ENCODE measurements around the gene AUTS2. TPM values are rescaled to one million over a fixed set of nuclear protein-coding genes. Genes with fewer than 3 reads are reported as not detected.

AUTS2 gene
- total and polyA plus RNA-seq, 2 donors (not counting 1 experiment from before 2014, with no cell fraction given): 0.60 to 9.1 TPM

DNA sequence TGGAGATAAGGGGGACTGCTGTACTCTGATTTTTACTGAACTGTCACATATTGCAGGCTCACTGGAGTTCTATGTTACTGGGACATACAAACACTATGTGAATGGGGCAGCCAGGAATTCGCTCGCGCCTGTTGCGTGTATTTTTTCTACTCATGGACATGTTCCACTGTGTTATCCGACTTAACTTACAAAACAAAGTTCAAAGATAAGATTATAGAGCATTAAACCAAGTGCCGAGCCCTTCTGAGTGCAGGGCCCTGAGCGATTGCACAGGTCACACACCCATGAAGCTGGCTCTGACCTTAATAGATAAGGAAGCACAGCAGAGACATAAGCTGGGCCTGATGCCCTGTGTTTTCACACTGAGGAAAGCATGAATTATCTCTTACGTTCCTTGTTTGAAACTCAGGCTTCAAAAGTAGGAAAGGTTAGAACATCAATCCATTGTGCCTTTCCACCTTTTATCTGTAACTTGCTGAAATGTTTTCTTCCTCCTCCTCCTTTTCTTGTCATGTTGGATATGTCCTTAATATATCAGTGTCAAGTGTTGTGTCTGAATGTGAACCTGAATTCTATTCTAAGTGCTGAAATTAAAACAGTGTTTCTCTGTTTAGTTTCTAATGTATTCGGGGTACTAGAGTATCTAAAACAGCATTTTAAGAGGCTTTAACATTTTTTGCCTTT is 273.8 kb downstream of the AUTS2 start:
- peaks cover 2% of the 10 kb centered on the region for H3K4me1 ChIP-seq (ENCODE audit: control insufficient read depth, extremely low read depth, insufficient read depth, low read length)
- H3K36me3 ChIP-seq (ENCODE audit: control insufficient read depth, insufficient read depth, low read length): no peaks in the 10 kb centered on the region
- H3K79me2 ChIP-seq (ENCODE audit: control insufficient read depth, insufficient read depth, low read length): no peaks in the 10 kb centered on the region
- H3K4me3 ChIP-seq (replicated peaks in 1 of 4; ENCODE audit: control extremely low read depth in 1 of 4, insufficient read depth in 1 of 4, low read depth in 3 of 4, low read length in 4 of 4): no peak overlapping the region
- H3K9ac ChIP-seq (ENCODE audit: insufficient read depth, low read length): no peak overlapping the region
- H3K4me2 ChIP-seq (ENCODE audit: extremely low read depth, insufficient read depth, low read length): no peak overlapping the region
- no peak for DNase-seq (ENCODE audit: low read depth in 2 of 2)
- H3K9me3 ChIP-seq (ENCODE audit: control insufficient read depth, insufficient read depth, low read depth, low read length): no peaks in the 10 kb centered on the region
- no peak overlapping the region for H3K27ac ChIP-seq (ENCODE audit: insufficient read depth, low read length)
- no peak overlapping the region for H2AFZ ChIP-seq (ENCODE audit: low read length)
- peaks cover 1% of the 10 kb centered on the region for H4K20me1 ChIP-seq (ENCODE audit: control insufficient read depth, extremely low read depth, insufficient read depth, low read length)
- H3K27me3 ChIP-seq (ENCODE audit: control insufficient read depth, insufficient read depth, low read length): no peaks in the 10 kb centered on the region
- no peak for TF ChIP-seq EZH2 (IDR thresholded peaks at IDR 0.05; ENCODE audit: low read length, missing control alignments)
- TF ChIP-seq, protein P1, sequence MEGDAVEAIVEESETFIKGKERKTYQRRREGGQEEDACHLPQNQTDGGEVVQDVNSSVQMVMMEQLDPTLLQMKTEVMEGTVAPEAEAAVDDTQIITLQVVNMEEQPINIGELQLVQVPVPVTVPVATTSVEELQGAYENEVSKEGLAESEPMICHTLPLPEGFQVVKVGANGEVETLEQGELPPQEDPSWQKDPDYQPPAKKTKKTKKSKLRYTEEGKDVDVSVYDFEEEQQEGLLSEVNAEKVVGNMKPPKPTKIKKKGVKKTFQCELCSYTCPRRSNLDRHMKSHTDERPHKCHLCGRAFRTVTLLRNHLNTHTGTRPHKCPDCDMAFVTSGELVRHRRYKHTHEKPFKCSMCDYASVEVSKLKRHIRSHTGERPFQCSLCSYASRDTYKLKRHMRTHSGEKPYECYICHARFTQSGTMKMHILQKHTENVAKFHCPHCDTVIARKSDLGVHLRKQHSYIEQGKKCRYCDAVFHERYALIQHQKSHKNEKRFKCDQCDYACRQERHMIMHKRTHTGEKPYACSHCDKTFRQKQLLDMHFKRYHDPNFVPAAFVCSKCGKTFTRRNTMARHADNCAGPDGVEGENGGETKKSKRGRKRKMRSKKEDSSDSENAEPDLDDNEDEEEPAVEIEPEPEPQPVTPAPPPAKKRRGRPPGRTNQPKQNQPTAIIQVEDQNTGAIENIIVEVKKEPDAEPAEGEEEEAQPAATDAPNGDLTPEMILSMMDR (conservative IDR thresholded peaks at IDR 0.05 in 1 of 2, IDR thresholded peaks at IDR 0.05 in 1 of 2; ENCODE audit: low read depth in 1 of 2, low read length in 2 of 2): no peak

DNA sequence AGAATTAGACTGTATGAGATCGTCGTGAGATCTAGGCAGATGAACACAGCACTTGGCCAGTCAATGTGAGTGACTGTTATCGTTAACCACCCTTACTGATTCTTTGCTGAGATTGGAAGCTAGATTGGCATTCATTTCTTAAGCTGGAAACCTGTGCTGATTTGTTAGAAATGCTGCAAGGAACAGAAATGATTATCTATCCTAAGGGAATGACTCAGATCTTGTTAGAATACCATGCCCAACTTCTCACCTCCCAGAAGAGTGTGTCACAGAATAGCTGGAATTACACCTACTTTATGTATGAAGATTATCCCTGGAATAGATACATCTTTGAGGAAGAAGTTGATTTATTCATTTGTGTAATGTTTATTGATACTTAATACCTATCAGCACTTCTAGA is 275.2 kb downstream of the AUTS2 start:
- Histone ChIP-seq H3K4me2 (ENCODE audit: extremely low read depth, insufficient read depth, low read length) (no peak overlapping the region), H4K20me1 (ENCODE audit: control insufficient read depth, extremely low read depth, insufficient read depth, low read length) (peaks cover 1% of the 10 kb centered on the region), H3K36me3 (ENCODE audit: control insufficient read depth, insufficient read depth, low read length) (no peaks in the 10 kb centered on the region), H3K9ac (ENCODE audit: insufficient read depth, low read length) (no peak overlapping the region), H3K9me3 (ENCODE audit: control insufficient read depth, insufficient read depth, low read depth, low read length) (no peaks in the 10 kb centered on the region), H3K27me3 (ENCODE audit: control insufficient read depth, insufficient read depth, low read length) (no peaks in the 10 kb centered on the region), H3K4me3 (replicated peaks in 1 of 4; ENCODE audit: control extremely low read depth in 1 of 4, insufficient read depth in 1 of 4, low read depth in 3 of 4, low read length in 4 of 4) (no peak overlapping the region), H3K79me2 (ENCODE audit: control insufficient read depth, insufficient read depth, low read length) (no peaks in the 10 kb centered on the region), H3K4me1 (ENCODE audit: control insufficient read depth, extremely low read depth, insufficient read depth, low read length) (peaks cover 2% of the 10 kb centered on the region), H3K27ac (ENCODE audit: insufficient read depth, low read length) (no peak overlapping the region), H2AFZ (ENCODE audit: low read length) (no peak overlapping the region)
- DNase-seq (ENCODE audit: low read depth in 2 of 2): peak in 1 of 2 donors; percentile 60
- TF ChIP-seq EZH2 (IDR thresholded peaks at IDR 0.05; ENCODE audit: low read length, missing control alignments): no peak
- TF ChIP-seq, protein P1 (conservative IDR thresholded peaks at IDR 0.05 in 1 of 2, IDR thresholded peaks at IDR 0.05 in 1 of 2; ENCODE audit: low read depth in 1 of 2, low read length in 2 of 2): no peak

DNA sequence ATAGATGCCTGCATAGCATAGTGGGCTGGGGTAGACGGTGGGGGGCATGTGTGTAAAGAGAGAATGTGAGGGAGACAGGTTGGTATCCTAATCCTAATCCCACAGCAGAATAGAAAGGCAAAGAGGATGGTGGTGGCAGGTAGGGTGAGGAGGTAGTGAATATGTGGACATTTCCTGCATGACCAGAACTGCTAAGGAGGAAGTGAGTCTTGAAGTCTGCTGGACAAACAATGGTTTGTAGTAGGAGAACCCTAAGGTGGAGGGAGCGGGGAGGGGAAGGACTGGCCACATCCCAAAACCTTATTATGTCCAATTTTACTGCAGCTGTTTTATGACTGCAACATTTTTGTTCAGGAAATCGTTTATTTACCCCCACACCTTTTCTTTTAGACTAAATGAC is 279.7 kb downstream of the AUTS2 start:
- no peaks in the 10 kb centered on the region for H3K4me1 ChIP-seq (ENCODE audit: control insufficient read depth, extremely low read depth, insufficient read depth, low read length)
- DNase-seq (ENCODE audit: low read depth in 2 of 2): no peak
- H3K27me3 ChIP-seq (ENCODE audit: control insufficient read depth, insufficient read depth, low read length): no peaks in the 10 kb centered on the region
- no peaks in the 10 kb centered on the region for H3K9me3 ChIP-seq (ENCODE audit: control insufficient read depth, insufficient read depth, low read depth, low read length)
- no peak overlapping the region for H3K4me3 ChIP-seq (replicated peaks in 1 of 4; ENCODE audit: control extremely low read depth in 1 of 4, insufficient read depth in 1 of 4, low read depth in 3 of 4, low read length in 4 of 4)
- H4K20me1 ChIP-seq (ENCODE audit: control insufficient read depth, extremely low read depth, insufficient read depth, low read length): no peaks in the 10 kb centered on the region
- no peaks in the 10 kb centered on the region for H3K36me3 ChIP-seq (ENCODE audit: control insufficient read depth, insufficient read depth, low read length)
- no peaks in the 10 kb centered on the region for H3K79me2 ChIP-seq (ENCODE audit: control insufficient read depth, insufficient read depth, low read length)
- no peak overlapping the region for H3K27ac ChIP-seq (ENCODE audit: insufficient read depth, low read length)
- H3K9ac ChIP-seq (ENCODE audit: insufficient read depth, low read length): no peak overlapping the region
- no peak overlapping the region for H2AFZ ChIP-seq (ENCODE audit: low read length)
- H3K4me2 ChIP-seq (ENCODE audit: extremely low read depth, insufficient read depth, low read length): no peak overlapping the region
- TF ChIP-seq EZH2 (IDR thresholded peaks at IDR 0.05; ENCODE audit: low read length, missing control alignments): no peak
- TF ChIP-seq, protein P1 (conservative IDR thresholded peaks at IDR 0.05 in 1 of 2, IDR thresholded peaks at IDR 0.05 in 1 of 2; ENCODE audit: low read depth in 1 of 2, low read length in 2 of 2): no peak
